HG03354 (cell line): ENCODE measurements around the gene SRRD.
"Not testable (repeated sequence)": the region's sequence is repeated elsewhere in the genome, so short reads cannot be mapped to it uniquely, and the experiment has no call there.

Experiments
- ATAC-seq: cut with Tn5 transposase; IDR thresholded peaks from one replicate; pipeline ENCODE4 v1.9.1; 2021; ENCODE audit warnings: mild to moderate bottlenecking; ENCODE audit not compliant: unreplicated experiment, poor library complexity, severe bottlenecking

Gene SRRD, protein sequence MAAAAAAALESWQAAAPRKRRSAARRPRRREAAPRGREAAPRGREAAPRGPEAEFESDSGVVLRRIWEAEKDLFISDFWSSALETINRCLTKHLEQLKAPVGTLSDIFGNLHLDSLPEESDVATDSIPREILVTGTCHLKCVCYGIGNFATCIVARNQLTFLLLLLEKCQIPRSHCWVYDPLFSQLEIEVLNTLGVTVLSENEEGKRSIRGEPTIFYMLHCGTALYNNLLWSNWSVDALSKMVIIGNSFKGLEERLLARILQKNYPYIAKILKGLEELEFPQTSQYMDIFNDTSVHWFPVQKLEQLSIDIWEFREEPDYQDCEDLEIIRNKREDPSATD

GRCh38 chr22:26483439-26484359 is at the start of gene SRRD, which contains the start of gene HPS4:
Gene SRRD, plus strand, starts transcription at chr22:26483877. Its CDS starts 14 bp downstream, at chr22:26483891.
Gene HPS4, minus strand, starts transcription at chr22:26483783. Its CDS starts 2,021 bp downstream, at chr22:26481762.
- peak; percentile 72 for ATAC-seq

GRCh38 chr22:26435327-26436093 is 48.2 kb upstream of the SRRD start:
- ATAC-seq: no peak

- no peak for ATAC-seq
Observed at GRCh38 chr22:26436903-26437515, 46.7 kb upstream of the SRRD start.

GRCh38 chr22:26437694-26438392 is 45.8 kb upstream of the SRRD start:
- ATAC-seq: no peak

GRCh38 chr22:26438776-26439175 is 44.9 kb upstream of the SRRD start:
- not testable (repeated sequence) for ATAC-seq

DNA sequence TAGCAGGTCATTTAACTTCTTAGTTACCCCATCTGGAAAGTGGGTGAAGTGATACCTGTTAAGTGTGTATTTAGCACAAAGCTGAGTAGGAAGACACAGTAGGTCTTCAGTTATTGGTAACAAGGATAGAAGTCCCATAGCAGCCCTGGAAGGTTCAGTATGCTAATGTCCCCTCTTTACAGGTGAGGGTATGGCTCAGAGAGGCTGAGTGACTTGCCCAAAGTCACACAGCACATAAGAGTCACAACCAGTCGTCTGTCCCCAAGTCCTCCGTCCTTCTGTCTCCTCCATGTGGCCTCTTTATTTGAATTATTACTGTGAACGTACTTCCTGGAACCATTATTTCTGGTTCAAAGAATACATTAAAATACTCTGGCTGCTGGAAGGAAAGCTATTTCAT is 44.1 kb upstream of the SRRD start:
- no peak for ATAC-seq

GRCh38 chr22:26442086-26442756 is 41.5 kb upstream of the SRRD start:
- no peak for ATAC-seq

- ATAC-seq: no peak
Observed at GRCh38 chr22:26443901-26444690, 39.6 kb upstream of the SRRD start.

DNA sequence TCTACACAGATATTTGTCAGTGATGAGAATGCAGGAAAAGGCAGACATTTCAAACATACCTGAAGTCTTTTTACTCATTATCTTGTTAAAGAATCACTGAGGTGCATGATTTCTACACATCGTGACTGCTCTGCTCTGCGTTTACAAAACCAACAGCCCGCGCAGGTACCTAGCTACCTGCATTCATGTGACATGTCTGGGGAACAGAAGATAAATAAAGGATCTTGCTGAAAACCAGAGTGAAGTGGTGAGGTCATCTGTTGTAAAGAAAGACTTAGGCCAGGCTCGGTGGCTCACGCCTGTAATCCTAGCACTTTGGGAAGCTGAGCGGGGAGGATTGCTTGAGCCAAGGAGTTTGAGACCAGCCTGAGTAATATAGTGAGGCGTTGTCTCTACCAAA is 38.9 kb upstream of the SRRD start:
- ATAC-seq: no peak

- ATAC-seq: no peak
Observed at GRCh38 chr22:26445577-26446275, 38.0 kb upstream of the SRRD start.

DNA sequence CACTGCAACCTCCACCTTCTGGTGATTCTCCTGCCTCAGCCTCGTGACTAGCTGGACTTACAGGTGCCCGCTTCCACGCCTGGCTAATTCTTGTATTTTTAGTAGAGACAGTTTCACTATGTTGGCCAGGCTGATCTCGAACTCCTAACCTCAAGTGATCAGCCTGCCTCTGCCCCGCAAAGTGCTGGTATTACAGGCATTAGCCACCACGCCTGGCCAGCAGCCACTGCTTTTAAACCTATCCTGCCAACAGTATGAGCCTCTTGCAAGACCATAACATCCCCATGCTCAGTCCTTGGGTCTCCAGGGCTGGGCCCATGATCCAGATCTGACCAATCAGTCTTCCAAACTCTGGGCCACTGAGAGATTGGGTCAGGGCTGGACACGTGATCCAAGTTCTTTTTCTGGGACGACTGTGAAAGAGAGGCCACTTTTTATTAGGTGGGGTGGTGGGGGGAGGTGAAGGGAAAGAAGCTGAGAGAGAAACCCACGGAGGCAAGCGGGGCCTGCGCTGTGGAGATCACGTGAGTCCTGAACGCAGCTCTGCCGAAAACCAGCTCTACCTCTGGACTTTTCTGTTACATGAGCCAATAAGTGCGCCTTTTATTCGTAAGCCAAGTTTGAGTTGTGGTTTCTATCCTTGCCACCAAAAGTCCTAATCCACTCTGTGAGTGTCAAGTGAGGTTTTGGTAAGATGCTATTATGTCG is 36.7 kb upstream of the SRRD start:
- no peak for ATAC-seq

DNA sequence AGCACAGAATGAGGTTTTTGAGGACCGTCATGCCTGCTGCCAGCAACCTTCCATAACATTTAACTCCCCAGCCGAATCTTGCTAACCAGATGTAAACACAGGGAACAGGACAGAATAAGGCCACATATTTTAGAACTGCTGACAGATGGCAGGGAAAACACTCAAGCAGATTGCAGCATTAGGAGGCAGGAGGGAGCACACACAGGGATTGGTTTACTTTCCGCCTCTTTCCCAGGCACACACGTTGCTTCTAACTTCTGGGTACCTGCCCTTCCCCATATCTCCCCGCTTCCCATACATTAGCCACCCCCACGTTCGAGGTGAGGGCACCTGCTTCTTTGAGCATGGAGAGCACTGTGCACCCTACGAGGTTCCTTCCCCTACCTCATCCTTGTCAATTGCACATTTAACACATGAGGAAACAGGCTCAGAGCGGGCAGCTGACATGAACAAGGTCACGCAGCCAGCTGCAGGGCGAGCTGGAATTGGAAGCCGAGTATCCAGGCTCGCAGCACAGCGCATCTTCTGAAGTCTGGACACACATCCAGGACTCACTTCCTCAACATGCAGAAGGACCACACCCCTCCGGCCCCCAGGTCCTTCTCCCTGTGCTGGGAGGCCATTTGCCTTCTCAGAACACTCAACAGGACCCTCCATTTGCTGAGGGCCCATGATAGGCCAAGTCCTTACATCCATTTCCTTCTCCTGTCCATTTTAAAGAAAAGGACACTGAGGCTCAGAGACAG is 35.9 kb upstream of the SRRD start:
- no peak for ATAC-seq

- ATAC-seq: no peak
Observed at GRCh38 chr22:26448334-26448733, 35.3 kb upstream of the SRRD start.

- no peak for ATAC-seq
Observed at GRCh38 chr22:26448941-26449340, 34.7 kb upstream of the SRRD start.

DNA sequence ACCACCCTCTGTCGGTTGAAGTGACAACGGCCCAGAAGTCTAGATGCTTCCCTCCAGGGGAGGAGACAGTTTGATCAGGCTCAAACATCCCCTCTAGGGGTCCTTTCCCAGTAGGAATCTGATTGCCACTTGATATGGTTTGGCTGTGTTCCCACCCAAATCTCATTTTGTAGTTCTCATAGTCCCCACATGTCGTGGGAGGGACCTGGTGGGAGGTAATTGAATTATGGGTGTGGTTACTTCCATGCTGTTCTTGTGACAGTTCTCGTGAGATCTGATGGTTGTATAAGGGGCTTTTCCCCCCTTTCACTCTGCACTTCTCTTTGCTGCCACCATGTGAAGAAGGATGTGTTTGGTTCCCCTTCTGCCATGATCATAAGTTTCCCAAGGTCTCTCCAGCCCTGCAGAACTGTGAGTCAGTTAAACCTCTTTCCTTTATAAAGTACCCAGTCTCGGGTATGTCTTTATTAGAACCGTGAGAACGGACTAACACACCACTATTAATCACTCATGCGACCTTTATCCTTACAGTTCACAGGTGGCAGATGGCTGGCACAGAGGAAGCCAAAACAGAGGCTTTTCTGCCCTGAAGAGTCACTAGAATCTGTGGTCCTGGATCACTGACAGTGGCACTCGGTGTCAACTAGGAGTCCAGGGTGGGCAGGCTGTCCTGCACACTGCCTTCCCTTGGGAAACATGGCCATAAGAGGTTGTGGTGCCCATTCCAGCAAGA is 33.1 kb upstream of the SRRD start:
- ATAC-seq: no peak
